Heart left ventricle (tissue), 13 donors: Measurements from ENCODE around the gene SGCE.

Source experiments
- POLR2A ChIP-seq, 2 donors: fragments of 450-650 bp; IDR thresholded peaks; one replicate each; pipeline ENCODE4 v1.6.1; 2017; ENCODE audit warnings: antibody characterized with exemption in 2 of 2, mild to moderate bottlenecking in 2 of 2, moderate library complexity in 2 of 2
- TF ChIP-seq, protein P1 (sequence below), 12 donors: fragments of 200-600 bp; sonication (generic) in 4 of 12; IDR thresholded peaks; one replicate each; pipeline versions ENCODE4 v1.5.0 to v1.8.0; 2018 to 2022; ENCODE audit warnings: antibody characterized with exemption in 12 of 12, mild to moderate bottlenecking in 5 of 12
- donor health status: ischemic (EF 13 %, LVEDD 7.1; RV severe dilation, severe dysfunction).
- donor health status: DM: no; HTN: yes; CAD: no.
- donor health status: DM: no; HTN: no; CAD: no.
- donor health status: ischemic (EF 25% LVEDD 6.9; RV normal size, moderate dysfunction).
- donor health status: ischemic (EF 25% LVEDD 5.7; RV mildly dilated, moderate dysfunction).
- donor health status: ischemic (EF 35%, LVEDD 5.7; RV mildly dilated, moderate dysfunction).
- donor health status: nonischemic (EF 11% LVEDD 7.7; RV severe dilation, severe dysfunction).
- donor health status: DM: yes; HTN: yes; CAD: no.
- donor health status: PGD.
- donor health status: ischemic (EF 29% LVEDD 5.4; RV normal size, mild dysfunction).
- donor health status: nonischemic (EF 23%, LVEDD 6.1; RV moderate dilation, normal function).

DNA sequence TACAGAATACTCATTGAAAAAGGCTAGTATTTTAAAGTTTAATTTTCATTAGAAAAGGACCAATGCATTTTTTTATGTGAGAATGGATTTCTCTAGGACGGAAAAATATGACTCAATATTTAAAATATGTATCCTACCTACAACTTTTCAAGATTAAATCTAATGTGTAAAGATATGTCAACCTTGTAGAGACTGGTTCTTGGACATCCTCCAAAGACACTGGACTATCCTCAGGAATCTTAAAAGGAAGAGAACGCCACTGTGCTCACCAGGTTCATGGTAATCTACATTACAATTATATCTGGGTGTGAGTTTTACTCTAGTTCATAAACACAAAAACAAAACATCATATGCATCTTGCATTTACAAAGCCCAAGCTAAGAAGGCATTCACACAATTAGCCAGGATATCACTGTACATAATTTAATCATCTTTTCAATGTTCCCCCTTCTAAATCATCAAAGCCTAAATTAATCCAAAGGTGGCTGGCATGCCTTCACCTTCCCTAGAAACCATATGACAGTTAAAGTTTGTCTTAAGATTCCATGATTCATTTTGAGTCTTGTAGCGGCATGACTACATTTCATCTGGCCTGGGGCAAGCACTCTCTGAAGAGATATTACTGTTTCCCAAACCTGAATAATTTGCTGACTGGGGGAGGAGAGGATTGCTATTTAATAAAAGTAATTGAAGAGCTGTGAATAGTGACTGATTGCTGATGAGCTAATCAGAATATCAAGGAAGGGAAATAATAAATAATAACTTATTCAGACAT lies 12.0 kb downstream of the SGCE start:
- no peak for TF ChIP-seq POLR2A (IDR thresholded peaks at IDR 0.05)
- TF ChIP-seq, protein P1, sequence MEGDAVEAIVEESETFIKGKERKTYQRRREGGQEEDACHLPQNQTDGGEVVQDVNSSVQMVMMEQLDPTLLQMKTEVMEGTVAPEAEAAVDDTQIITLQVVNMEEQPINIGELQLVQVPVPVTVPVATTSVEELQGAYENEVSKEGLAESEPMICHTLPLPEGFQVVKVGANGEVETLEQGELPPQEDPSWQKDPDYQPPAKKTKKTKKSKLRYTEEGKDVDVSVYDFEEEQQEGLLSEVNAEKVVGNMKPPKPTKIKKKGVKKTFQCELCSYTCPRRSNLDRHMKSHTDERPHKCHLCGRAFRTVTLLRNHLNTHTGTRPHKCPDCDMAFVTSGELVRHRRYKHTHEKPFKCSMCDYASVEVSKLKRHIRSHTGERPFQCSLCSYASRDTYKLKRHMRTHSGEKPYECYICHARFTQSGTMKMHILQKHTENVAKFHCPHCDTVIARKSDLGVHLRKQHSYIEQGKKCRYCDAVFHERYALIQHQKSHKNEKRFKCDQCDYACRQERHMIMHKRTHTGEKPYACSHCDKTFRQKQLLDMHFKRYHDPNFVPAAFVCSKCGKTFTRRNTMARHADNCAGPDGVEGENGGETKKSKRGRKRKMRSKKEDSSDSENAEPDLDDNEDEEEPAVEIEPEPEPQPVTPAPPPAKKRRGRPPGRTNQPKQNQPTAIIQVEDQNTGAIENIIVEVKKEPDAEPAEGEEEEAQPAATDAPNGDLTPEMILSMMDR (IDR thresholded peaks at IDR 0.05): no peak
